SU-DHL-6 (cell line): ENCODE measurements around the gene STPG4.

Source experiments
- EZH2phosphoT487 ChIP-seq: fragments of 200-600 bp; sonication (generic), shearing (Covaris generic); conservative IDR thresholded peaks from 2 replicates; pipeline ENCODE4 v1.6.1; 2018; ENCODE audit warnings: mild to moderate bottlenecking, antibody characterized with exemption, low read length, moderate library complexity, mixed read lengths
- TF ChIP-seq, protein P1 (sequence below): fragments of 200-600 bp; sonication (generic); IDR thresholded peaks from one replicate; pipeline ENCODE4 v1.5.1; 2017; ENCODE audit warnings: antibody characterized with exemption, mild to moderate bottlenecking, low read length, moderate library complexity; ENCODE audit not compliant: insufficient read depth, poor library complexity, severe bottlenecking

DNA sequence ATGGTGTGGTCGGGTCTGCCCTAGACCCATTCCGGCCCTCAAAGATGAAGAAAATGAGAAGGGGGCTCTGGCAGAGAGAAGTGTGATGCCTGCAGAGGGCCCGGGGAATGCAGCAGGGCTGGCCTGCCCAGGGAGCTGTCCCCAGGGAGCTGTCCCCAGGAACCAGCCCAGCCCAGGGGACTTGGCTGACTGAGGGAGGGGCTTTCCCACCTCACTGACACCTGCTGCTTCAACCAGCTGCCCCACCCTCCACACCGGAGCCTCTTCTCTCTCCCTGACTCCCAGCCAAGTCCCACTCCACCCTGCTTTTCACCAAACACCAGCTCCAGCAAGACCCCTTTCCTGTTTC lies 111.2 kb downstream of the STPG4 start:
- TF ChIP-seq, protein P1, sequence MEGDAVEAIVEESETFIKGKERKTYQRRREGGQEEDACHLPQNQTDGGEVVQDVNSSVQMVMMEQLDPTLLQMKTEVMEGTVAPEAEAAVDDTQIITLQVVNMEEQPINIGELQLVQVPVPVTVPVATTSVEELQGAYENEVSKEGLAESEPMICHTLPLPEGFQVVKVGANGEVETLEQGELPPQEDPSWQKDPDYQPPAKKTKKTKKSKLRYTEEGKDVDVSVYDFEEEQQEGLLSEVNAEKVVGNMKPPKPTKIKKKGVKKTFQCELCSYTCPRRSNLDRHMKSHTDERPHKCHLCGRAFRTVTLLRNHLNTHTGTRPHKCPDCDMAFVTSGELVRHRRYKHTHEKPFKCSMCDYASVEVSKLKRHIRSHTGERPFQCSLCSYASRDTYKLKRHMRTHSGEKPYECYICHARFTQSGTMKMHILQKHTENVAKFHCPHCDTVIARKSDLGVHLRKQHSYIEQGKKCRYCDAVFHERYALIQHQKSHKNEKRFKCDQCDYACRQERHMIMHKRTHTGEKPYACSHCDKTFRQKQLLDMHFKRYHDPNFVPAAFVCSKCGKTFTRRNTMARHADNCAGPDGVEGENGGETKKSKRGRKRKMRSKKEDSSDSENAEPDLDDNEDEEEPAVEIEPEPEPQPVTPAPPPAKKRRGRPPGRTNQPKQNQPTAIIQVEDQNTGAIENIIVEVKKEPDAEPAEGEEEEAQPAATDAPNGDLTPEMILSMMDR: no peak
- TF ChIP-seq EZH2phosphoT487: no peak
